ENCODE data around the gene ATF6. TPM values are rescaled to one million over a fixed set of nuclear protein-coding genes. Genes with fewer than 3 reads are reported as not detected.

The ATF6 gene
- total RNA-seq, 2 experiments from 2014 or later, result 10.2 to 13.9 TPM

- Histone ChIP-seq H3K4me3 (ENCODE audit: low read depth, low read length, poor library complexity, severe bottlenecking) (no peak overlapping the region), H2AFZ (ENCODE audit: low read length) (no peak overlapping the region), H4K20me1 (ENCODE audit: insufficient read depth, low read length) (no peaks in the 10 kb centered on the region), H3K4me2 (ENCODE audit: low read length) (no peak overlapping the region), H3K9me3 (ENCODE audit: low read length) (no peaks in the 10 kb centered on the region), H3K4me1 (ENCODE audit: insufficient read depth, low read length, poor library complexity, severe bottlenecking) (no peaks in the 10 kb centered on the region), H3K27ac (ENCODE audit: low read depth, low read length, poor library complexity, severe bottlenecking) (no peak overlapping the region), H3K9me2 (ENCODE audit: insufficient read depth, low read length) (no peaks in the 10 kb centered on the region), H3K36me3 (ENCODE audit: insufficient read depth, low read length) (no peaks in the 10 kb centered on the region), H3K79me2 (ENCODE audit: insufficient read depth, low read depth, low read length) (no peaks in the 10 kb centered on the region)
- ChIA-PET POLR2A (no interaction called here), CTCF (ENCODE audit: unreplicated experiment) (no interaction called here)
- BruUV-seq (replicated peaks), result no TSS peak
- intact Hi-C loops (cut with micrococcal nuclease; ENCODE audit: unreplicated experiment), result no loop called here
- no peak for DNase-seq (ENCODE audit: low spot score)
- no peak for TF ChIP-seq CTCF (conservative IDR thresholded peaks at IDR 0.05; ENCODE audit: low read length)
- no peak for TF ChIP-seq EZH2phosphoT487 (IDR thresholded peaks at IDR 0.05; ENCODE audit: borderline replicate concordance, low read depth, low read length)
Measured at GRCh38 chr1:162000053-162000420, 233.9 kb downstream of the ATF6 start.

GRCh38 chr1:162003061-162003829 lies 237.1 kb downstream of the ATF6 start:
- no TSS peak for BruUV-seq (replicated peaks)
- Histone ChIP-seq H3K4me3 (ENCODE audit: low read depth, low read length, poor library complexity, severe bottlenecking) (no peak overlapping the region), H3K4me1 (ENCODE audit: insufficient read depth, low read length, poor library complexity, severe bottlenecking) (no peaks in the 10 kb centered on the region), H3K4me2 (ENCODE audit: low read length) (no peak overlapping the region), H3K9me2 (ENCODE audit: insufficient read depth, low read length) (no peaks in the 10 kb centered on the region), H2AFZ (ENCODE audit: low read length) (no peak overlapping the region), H3K27ac (ENCODE audit: low read depth, low read length, poor library complexity, severe bottlenecking) (no peak overlapping the region), H3K36me3 (ENCODE audit: insufficient read depth, low read length) (no peaks in the 10 kb centered on the region), H4K20me1 (ENCODE audit: insufficient read depth, low read length) (no peaks in the 10 kb centered on the region), H3K79me2 (ENCODE audit: insufficient read depth, low read depth, low read length) (no peaks in the 10 kb centered on the region), H3K9me3 (ENCODE audit: low read length) (no peaks in the 10 kb centered on the region)
- CTCF ChIA-PET (ENCODE audit: unreplicated experiment), result no interaction called here
- TF ChIP-seq EZH2phosphoT487 (IDR thresholded peaks at IDR 0.05; ENCODE audit: borderline replicate concordance, low read depth, low read length), result no peak
- TF ChIP-seq CTCF (conservative IDR thresholded peaks at IDR 0.05; ENCODE audit: low read length), result no peak
- intact Hi-C loops (cut with micrococcal nuclease; ENCODE audit: unreplicated experiment), result no loop called here
- DNase-seq (ENCODE audit: low spot score), result no peak
- POLR2A ChIA-PET, result interaction anchor here (0.6 kb wide), 1 partner anchor 342 kb away, joined by 3 read pairs; no protein-coding TSS in a partner anchor

GRCh38 chr1:162003830-162004215 lies 237.7 kb downstream of the ATF6 start:
- H3K4me2 ChIP-seq (ENCODE audit: low read length), result no peak overlapping the region
- H2AFZ ChIP-seq (ENCODE audit: low read length), result no peak overlapping the region
- H3K4me1 ChIP-seq (ENCODE audit: insufficient read depth, low read length, poor library complexity, severe bottlenecking), result no peaks in the 10 kb centered on the region
- no TSS peak for BruUV-seq (replicated peaks)
- ChIA-PET CTCF (ENCODE audit: unreplicated experiment) (no interaction called here), POLR2A (interaction anchor here (0.6 kb wide), 1 partner anchor 342 kb away, joined by 3 read pairs; no protein-coding TSS in a partner anchor)
- TF ChIP-seq CTCF (conservative IDR thresholded peaks at IDR 0.05; ENCODE audit: low read length) (no peak), EZH2phosphoT487 (IDR thresholded peaks at IDR 0.05; ENCODE audit: borderline replicate concordance, low read depth, low read length) (no peak)
- no peak overlapping the region for H3K27ac ChIP-seq (ENCODE audit: low read depth, low read length, poor library complexity, severe bottlenecking)
- DNase-seq (ENCODE audit: low spot score), result no peak
- H3K9me3 ChIP-seq (ENCODE audit: low read length), result no peaks in the 10 kb centered on the region
- no peaks in the 10 kb centered on the region for H4K20me1 ChIP-seq (ENCODE audit: insufficient read depth, low read length)
- H3K4me3 ChIP-seq (ENCODE audit: low read depth, low read length, poor library complexity, severe bottlenecking), result no peak overlapping the region
- H3K79me2 ChIP-seq (ENCODE audit: insufficient read depth, low read depth, low read length), result no peaks in the 10 kb centered on the region
- H3K36me3 ChIP-seq (ENCODE audit: insufficient read depth, low read length), result no peaks in the 10 kb centered on the region
- H3K9me2 ChIP-seq (ENCODE audit: insufficient read depth, low read length), result no peaks in the 10 kb centered on the region
- intact Hi-C loops (cut with micrococcal nuclease; ENCODE audit: unreplicated experiment), result no loop called here
